Measurements from ENCODE around the gene PPCS.

DNA sequence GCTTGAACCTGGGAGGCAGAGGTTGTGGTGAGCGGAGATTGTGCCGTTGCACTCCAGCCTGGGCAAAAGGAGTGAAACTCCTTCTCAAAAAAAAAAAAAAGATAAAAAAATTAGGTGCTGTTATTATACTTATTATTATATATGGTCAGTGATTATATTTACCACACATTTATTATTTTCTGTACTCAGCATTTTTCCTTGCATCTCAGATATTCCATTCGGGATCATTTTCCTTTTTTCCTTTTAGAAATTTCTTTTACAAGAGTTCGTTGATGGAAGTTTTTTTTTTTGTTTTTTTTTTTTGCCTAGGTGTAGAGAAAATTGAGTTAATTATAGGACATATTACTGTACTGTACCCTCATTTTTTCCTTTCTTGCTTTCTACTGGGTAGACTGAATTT is 20.3 kb downstream of the PPCS start:
- TF ChIP-seq EZH2phosphoT487 (IDR thresholded peaks at IDR 0.05; ENCODE audit: low read length) (no peak), EZH2 (optimal IDR thresholded peaks at IDR 0.05; ENCODE audit: low read depth, low read length) (no peak)
- TF ChIP-seq, protein P1, sequence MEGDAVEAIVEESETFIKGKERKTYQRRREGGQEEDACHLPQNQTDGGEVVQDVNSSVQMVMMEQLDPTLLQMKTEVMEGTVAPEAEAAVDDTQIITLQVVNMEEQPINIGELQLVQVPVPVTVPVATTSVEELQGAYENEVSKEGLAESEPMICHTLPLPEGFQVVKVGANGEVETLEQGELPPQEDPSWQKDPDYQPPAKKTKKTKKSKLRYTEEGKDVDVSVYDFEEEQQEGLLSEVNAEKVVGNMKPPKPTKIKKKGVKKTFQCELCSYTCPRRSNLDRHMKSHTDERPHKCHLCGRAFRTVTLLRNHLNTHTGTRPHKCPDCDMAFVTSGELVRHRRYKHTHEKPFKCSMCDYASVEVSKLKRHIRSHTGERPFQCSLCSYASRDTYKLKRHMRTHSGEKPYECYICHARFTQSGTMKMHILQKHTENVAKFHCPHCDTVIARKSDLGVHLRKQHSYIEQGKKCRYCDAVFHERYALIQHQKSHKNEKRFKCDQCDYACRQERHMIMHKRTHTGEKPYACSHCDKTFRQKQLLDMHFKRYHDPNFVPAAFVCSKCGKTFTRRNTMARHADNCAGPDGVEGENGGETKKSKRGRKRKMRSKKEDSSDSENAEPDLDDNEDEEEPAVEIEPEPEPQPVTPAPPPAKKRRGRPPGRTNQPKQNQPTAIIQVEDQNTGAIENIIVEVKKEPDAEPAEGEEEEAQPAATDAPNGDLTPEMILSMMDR (IDR thresholded peaks at IDR 0.05; ENCODE audit: low read length) = no peak
